Measurements from ENCODE around the gene SEMA4F. TPM values are rescaled to one million over a fixed set of nuclear protein-coding genes. Genes with fewer than 3 reads are reported as not detected.

The SEMA4F gene
- total RNA-seq, 1 experiment from 2014 or later: 1.1 TPM

Other genes starting within 250 kb of the SEMA4F start
- gene C2orf81, start 232.6 kb upstream of the SEMA4F start, total RNA-seq (2014; rRNA removed; shearing (Covaris generic)): 0.83 and 1.6 TPM in 2 replicates
- gene WDR54, start 232.5 kb upstream of the SEMA4F start, total RNA-seq (2014; rRNA removed; shearing (Covaris generic)): 38.0 and 55.5 TPM in 2 replicates
- gene RTKN, start 212.3 kb upstream of the SEMA4F start, total RNA-seq (2014; rRNA removed; shearing (Covaris generic)): 93.4 and 107 TPM in 2 replicates
- gene INO80B, start 199.2 kb upstream of the SEMA4F start, total RNA-seq (2014; rRNA removed; shearing (Covaris generic)): 9.6 and 11.3 TPM in 2 replicates
- gene WBP1, start 195.8 kb upstream of the SEMA4F start, total RNA-seq (2014; rRNA removed; shearing (Covaris generic)): 81.0 and 88.9 TPM in 2 replicates
- 91.2 and 98.8 TPM in 2 replicates for gene MOGS, start 188.9 kb upstream of the SEMA4F start, total RNA-seq (2014; rRNA removed; shearing (Covaris generic))
- 25.9 and 34.1 TPM in 2 replicates for gene MRPL53, start 181.6 kb upstream of the SEMA4F start, total RNA-seq (2014; rRNA removed; shearing (Covaris generic))
- gene CCDC142, start 171.2 kb upstream of the SEMA4F start, total RNA-seq (2014; rRNA removed; shearing (Covaris generic)): 9.8 and 12.0 TPM in 2 replicates
- 20.4 and 22.5 TPM in 2 replicates for gene TTC31, start 171.2 kb upstream of the SEMA4F start, total RNA-seq (2014; rRNA removed; shearing (Covaris generic))
- 0.11 and 0.17 TPM in 2 replicates for gene LBX2, start 154.6 kb upstream of the SEMA4F start, total RNA-seq (2014; rRNA removed; shearing (Covaris generic))
- 12.4 and 15.1 TPM in 2 replicates for gene PCGF1, start 146.6 kb upstream of the SEMA4F start, total RNA-seq (2014; rRNA removed; shearing (Covaris generic))
- not detected in 2 replicates for gene TLX2, start 139.8 kb upstream of the SEMA4F start, total RNA-seq (2014; rRNA removed; shearing (Covaris generic))
- 0.10 and 0.78 TPM in 2 replicates for gene DQX1, start 128.0 kb upstream of the SEMA4F start, total RNA-seq (2014; rRNA removed; shearing (Covaris generic))
- gene AUP1, start 124.5 kb upstream of the SEMA4F start, total RNA-seq (2014; rRNA removed; shearing (Covaris generic)): 99.5 and 105 TPM in 2 replicates
- gene HTRA2, start 124.3 kb upstream of the SEMA4F start, total RNA-seq (2014; rRNA removed; shearing (Covaris generic)): 27.0 and 39.6 TPM in 2 replicates
- 6.6 and 7.7 TPM in 2 replicates for gene LOXL3, start 100.3 kb upstream of the SEMA4F start, total RNA-seq (2014; rRNA removed; shearing (Covaris generic))
- gene DOK1, start 99.5 kb upstream of the SEMA4F start, total RNA-seq (2014; rRNA removed; shearing (Covaris generic)): 4.9 and 6.9 TPM in 2 replicates
- gene M1AP, start 5.9 kb upstream of the SEMA4F start, total RNA-seq (2014; rRNA removed; shearing (Covaris generic)): 3.9 and 4.8 TPM in 2 replicates
- 10.7 and 16.2 TPM in 2 replicates for gene HK2, start 179.9 kb downstream of the SEMA4F start, total RNA-seq (2014; rRNA removed; shearing (Covaris generic))